ENCODE measurements around the gene CCNJ.
A peak's percentile ranks its signal among the peaks of the same experiment; 100 is the strongest.

GRCh38 chr10:96043893-96044715 lies 721 bp downstream of the CCNJ start:
- no peak for TF ChIP-seq POLR2AphosphoS5 (IDR thresholded peaks at IDR 0.05; ENCODE audit: low read depth, low read length)
- 0 out of 2 replicates have a peak, but pooled peaks have one; percentile 5 for TF ChIP-seq TAF1 (IDR thresholded peaks at IDR 0.05; ENCODE audit: borderline replicate concordance, insufficient read depth, low read length)

Measured in PFSK-1 (cell line).